Activated CD4-positive, CD25-positive, alpha-beta regulatory T cell treated with anti-CD3 and anti-CD28 coated beads, Interleukin-2, amount 50 U/mL, for 24 hours (primary cell): Measurements from ENCODE around the gene MTUS2.

Experiments used
- ATAC-seq, 2 donors: fragments of 150-1000 bp; cut with Tn5 transposase; one replicate each; pipeline ENCODE4 v1.10.0; 2021; ENCODE audit warnings: mild to moderate bottlenecking in 1 of 2, moderate library complexity in 1 of 2

MTUS2 gene

GRCh38 chr13:29491248-29491647 lies 671.1 kb downstream of the MTUS2 start:
- no peak for ATAC-seq

GRCh38 chr13:29493796-29494195 lies 673.7 kb downstream of the MTUS2 start:
- ATAC-seq = no peak

- ATAC-seq = no peak
Measured at GRCh38 chr13:29494520-29494919, 674.4 kb downstream of the MTUS2 start.

GRCh38 chr13:29496241-29496712 lies 676.1 kb downstream of the MTUS2 start:
- ATAC-seq = peak; percentile 33 to 34

- ATAC-seq = no peak
Measured at GRCh38 chr13:29497137-29497654, 677.1 kb downstream of the MTUS2 start.

- ATAC-seq = no peak
Measured at GRCh38 chr13:29498426-29499040, 678.4 kb downstream of the MTUS2 start.

GRCh38 chr13:29499506-29500165 lies 679.5 kb downstream of the MTUS2 start:
- no peak for ATAC-seq

- ATAC-seq = no peak
Measured at GRCh38 chr13:29500386-29500785, 680.2 kb downstream of the MTUS2 start.

- ATAC-seq = peak in 1 of 2 donors; percentile 9
Measured at GRCh38 chr13:29501674-29502073, 681.5 kb downstream of the MTUS2 start.

- no peak for ATAC-seq
Measured at GRCh38 chr13:29502391-29503008, 682.4 kb downstream of the MTUS2 start.

GRCh38 chr13:29503041-29503837 lies 683.1 kb downstream of the MTUS2 start:
- no peak for ATAC-seq

GRCh38 chr13:29504691-29505090 lies 684.6 kb downstream of the MTUS2 start:
- ATAC-seq = no peak

GRCh38 chr13:29505511-29505910 lies 685.4 kb downstream of the MTUS2 start:
- no peak for ATAC-seq

- no peak for ATAC-seq
Measured at GRCh38 chr13:29505950-29506349, 685.8 kb downstream of the MTUS2 start.

GRCh38 chr13:29507356-29507755 lies 687.2 kb downstream of the MTUS2 start:
- no peak for ATAC-seq

GRCh38 chr13:29508130-29508875 lies 688.2 kb downstream of the MTUS2 start:
- peak; percentile 58 to 67 for ATAC-seq

GRCh38 chr13:29508876-29509252 lies 688.7 kb downstream of the MTUS2 start:
- ATAC-seq = no peak

- no peak for ATAC-seq
Measured at GRCh38 chr13:29509999-29510589, 690.0 kb downstream of the MTUS2 start.

- ATAC-seq = no peak
Measured at GRCh38 chr13:29510651-29511084, 690.5 kb downstream of the MTUS2 start.

GRCh38 chr13:29511106-29511796 lies 691.1 kb downstream of the MTUS2 start:
- no peak for ATAC-seq

GRCh38 chr13:29511980-29512379 lies 691.8 kb downstream of the MTUS2 start:
- ATAC-seq = no peak
